ENCODE results near the gene SFMBT1.

The SFMBT1 gene

DNA sequence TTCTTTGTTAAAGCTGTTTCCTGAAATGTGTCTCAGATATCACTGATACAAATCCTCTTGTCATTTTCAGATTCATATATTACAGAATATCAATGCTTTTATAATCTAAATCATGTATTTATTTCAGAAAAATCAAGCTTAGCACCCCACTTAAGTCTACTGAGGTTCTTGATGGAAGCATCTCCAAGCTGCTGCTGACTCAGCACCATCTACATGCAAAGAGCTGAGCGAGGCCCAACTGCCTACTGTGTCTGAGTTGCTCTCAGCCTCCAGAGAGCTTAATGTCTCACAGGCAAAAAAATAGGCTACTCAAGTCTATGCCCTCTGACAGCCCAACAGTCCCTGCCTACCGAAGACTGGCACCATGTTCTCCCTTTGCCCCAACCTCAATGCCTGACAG is 119.3 kb downstream of the SFMBT1 start:
- H3K27ac ChIP-seq: no peak overlapping the region
- TF ChIP-seq, protein P1, sequence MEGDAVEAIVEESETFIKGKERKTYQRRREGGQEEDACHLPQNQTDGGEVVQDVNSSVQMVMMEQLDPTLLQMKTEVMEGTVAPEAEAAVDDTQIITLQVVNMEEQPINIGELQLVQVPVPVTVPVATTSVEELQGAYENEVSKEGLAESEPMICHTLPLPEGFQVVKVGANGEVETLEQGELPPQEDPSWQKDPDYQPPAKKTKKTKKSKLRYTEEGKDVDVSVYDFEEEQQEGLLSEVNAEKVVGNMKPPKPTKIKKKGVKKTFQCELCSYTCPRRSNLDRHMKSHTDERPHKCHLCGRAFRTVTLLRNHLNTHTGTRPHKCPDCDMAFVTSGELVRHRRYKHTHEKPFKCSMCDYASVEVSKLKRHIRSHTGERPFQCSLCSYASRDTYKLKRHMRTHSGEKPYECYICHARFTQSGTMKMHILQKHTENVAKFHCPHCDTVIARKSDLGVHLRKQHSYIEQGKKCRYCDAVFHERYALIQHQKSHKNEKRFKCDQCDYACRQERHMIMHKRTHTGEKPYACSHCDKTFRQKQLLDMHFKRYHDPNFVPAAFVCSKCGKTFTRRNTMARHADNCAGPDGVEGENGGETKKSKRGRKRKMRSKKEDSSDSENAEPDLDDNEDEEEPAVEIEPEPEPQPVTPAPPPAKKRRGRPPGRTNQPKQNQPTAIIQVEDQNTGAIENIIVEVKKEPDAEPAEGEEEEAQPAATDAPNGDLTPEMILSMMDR (conservative IDR thresholded peaks at IDR 0.05): no peak

DNA sequence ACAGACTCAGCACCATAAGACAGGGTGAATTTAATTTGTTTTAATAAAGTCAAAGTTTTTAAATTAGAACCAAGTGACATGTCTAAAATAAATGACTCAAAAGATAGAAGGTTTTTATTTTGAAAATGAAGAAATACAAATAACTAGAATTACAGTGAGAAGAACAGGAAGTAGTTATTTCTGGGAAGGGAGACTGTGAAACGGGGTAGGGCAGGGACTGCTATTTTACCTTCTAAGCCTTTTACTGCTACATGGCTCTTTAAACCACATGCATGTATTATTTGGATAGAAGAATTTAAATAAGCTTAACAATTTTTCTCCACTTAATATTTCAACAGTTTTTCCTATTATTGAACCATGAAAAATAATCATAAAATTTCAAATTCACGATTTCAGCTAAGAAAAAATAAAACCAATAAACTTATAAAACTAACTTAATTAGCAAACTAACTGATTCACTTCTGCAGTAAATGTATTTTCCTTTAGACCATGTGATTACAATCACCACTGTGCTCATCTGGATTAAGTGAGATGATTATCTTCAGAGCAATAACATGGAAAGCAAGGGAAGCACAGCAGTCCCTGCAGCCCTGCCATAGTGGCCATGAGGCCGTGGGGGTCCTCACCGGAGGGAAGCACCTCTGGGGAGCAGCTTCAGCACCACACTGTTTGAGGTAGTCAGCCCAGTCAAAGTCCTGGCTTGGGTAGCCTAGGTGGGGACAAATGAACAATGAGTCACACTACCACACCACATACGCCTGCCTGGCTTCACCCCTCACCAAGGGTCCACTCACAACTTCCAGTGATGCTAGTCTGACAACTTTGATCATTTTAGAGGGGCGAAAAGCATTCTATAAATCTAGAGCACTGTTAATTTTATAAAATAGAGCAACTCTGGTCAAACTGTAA is 120.2 kb downstream of the SFMBT1 start:
- TF ChIP-seq, protein P1 (conservative IDR thresholded peaks at IDR 0.05): no peak
- H3K27ac ChIP-seq: no peak overlapping the region

DNA sequence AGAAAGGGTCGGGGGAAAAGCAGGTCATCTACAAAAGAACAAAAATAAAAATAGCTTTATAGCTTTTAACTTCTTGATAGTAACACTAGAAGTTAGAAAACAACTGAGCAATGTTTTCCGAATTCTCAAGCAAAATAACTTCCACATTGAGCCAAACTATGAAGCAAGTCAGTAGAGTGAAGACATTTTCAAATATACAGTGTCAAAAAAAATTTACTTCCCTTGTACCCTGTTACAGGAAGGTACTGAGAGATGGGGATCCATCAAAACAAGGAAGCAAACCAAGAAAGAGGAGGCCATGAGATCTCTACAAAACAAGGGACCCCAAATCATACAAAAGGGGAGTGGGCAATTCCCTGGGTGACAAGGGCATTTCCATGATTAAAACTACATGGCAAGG is 121.9 kb downstream of the SFMBT1 start:
- H3K27ac ChIP-seq: no peak overlapping the region
- TF ChIP-seq, protein P1 (conservative IDR thresholded peaks at IDR 0.05): no peak

DNA sequence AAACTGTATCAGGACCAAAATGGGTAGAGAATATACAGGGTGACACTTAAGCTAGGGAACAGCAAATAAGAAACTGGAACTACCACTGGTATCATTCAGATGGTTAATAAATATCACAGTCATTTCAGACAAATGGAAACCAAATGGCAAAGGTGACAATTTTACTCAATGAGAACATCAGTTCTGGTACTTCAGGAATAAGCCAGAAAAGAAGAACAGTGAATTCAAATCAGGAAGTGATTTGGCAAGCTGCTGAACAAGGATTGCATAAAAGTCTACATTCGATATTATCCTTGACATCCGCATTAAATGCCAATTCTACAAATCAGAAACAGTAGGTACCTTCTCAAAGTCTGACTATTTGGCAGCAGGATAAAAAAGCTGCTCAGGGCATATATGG is 125.0 kb downstream of the SFMBT1 start:
- no peak overlapping the region for H3K27ac ChIP-seq
- TF ChIP-seq, protein P1 (conservative IDR thresholded peaks at IDR 0.05): no peak

DNA sequence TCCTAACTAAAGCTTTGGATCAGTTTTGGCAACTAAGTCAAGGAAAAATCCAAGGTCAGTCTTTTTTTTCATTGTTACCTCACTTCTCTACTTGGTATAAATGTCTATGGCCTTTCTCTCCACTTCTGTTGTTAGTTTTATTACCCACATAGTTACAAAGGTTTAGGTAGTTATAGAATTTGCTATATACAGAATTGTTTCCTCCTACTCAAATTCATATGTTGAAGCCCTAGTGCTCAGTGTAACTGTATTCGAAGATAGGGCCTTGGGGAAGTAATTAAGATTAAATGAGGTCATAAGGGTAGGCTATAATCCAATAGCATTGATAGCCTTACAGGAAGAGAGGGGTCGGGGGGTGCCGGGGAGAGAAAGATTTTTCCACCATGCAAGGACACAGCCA is 128.8 kb downstream of the SFMBT1 start:
- TF ChIP-seq, protein P1 (conservative IDR thresholded peaks at IDR 0.05): no peak
- no peak overlapping the region for H3K27ac ChIP-seq

DNA sequence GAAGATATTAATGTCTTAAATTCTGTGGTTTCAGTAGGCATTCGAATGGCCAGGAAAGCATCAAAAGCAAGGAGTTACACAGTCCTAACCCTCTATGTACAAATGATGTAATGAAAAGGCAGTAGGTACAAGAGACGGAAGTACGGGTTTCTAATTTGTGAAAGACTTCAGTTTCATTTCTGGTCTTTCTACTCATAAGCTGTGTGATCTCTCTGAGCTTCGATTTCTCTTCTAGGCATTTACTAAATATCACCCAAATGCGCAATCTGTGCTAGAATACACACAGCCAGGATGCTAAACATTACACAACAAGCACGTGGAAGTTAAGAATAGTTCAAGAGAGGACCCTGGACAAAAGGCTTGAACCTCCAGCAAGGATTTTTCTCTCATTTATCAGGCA is 130.6 kb downstream of the SFMBT1 start:
- TF ChIP-seq, protein P1 (conservative IDR thresholded peaks at IDR 0.05): no peak
- no peak overlapping the region for H3K27ac ChIP-seq

DNA sequence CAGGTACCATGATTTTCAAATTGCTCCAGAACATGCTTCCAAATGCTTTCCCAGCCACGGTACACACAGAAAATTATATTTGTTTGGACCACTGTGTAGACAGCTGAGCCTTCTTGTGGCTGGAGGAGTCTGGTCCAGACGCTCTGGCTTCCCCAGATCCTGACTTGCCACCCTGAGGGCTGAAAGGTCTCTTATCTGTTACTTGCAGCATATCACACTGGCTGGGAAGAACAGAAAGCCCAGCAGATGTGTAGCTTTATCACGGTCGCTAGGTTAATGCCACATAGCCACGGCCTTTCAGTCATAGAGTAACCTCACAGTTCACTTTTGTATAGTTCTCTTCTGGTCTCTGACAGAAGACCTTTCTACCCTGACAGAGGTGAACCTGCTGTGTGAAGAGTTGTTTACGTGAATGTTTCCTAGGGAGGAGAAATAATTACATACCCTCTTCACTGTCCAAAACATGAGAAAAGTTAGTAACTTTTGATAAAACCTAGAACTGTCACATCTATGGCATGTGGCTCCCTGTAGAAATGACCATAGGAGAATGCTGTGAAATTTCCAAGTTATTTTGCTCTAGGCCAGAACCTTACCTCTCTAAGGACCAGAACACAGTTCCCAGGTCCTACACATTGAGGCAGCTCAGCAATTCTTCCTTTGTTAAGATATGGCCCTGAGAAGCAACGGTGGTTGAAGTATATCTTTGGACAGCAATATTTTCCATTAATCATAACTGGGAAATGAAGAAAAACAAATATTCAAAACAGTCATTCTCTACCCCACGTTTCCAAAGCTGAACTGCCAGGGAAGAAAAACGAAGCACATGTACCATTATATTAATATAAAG is 132.8 kb downstream of the SFMBT1 start:
- TF ChIP-seq, protein P1 (conservative IDR thresholded peaks at IDR 0.05): no peak
- no peak overlapping the region for H3K27ac ChIP-seq

Measured in VCaP (cell line).